ENCODE results near the gene CCDC27. TPM values are rescaled to one million over a fixed set of nuclear protein-coding genes. Genes with fewer than 3 reads are reported as not detected.

Gene CCDC27
- polyA plus RNA-seq, 1 experiment = not detected

DNA sequence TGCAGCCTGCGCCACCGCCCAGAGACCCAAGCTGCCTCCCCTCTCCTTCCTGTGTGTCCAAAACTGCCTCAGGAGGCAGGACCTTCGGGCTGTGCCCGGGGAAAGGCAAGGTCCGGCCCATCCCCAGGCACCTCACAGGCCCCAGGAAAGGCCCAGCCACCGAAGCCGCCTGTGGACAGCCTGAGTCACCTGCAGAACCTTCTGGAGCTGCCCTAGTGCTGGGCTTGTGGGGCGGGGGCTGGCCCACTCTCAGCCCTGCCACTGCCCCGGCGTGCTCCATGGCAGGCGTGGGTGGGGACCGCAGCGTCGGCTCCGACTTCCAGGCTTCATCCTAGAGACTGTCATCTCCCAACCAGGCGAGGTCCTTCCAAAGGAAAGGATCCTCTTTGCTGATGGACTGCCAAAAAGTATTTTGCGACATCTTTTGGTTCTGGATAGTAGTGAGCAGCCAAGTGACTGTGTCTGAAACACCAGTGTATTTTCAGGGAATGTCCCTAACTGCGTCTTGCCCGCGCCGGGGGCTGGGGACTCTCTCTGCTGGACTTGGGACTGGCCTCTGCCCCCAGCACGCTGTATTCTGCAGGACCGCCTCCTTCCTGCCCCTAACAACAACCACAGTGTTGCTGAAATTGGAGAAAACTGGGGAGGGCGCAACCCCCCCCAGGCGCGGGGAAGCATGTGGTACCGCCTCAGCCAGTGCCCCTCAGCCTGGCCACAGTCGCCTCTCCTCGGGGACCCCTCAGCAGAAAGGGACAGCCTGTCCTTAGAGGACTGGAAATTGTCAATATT lies 19.0 kb upstream of the CCDC27 start:
- ChIA-PET POLR2A (no interaction called here), CTCF (interaction anchor here (2.0 kb wide), 1 partner anchor 9 kb away, joined by 10 read pairs; no protein-coding TSS in a partner anchor)
- Histone ChIP-seq H3K27me3 (ENCODE audit: control insufficient read depth, insufficient read depth, low read length) (peaks cover 6% of the 10 kb centered on the region), H3K9me3 (ENCODE audit: control insufficient read depth, insufficient read depth, low read length) (no peaks in the 10 kb centered on the region; the same call in 1 of the 2 replicates), H3K4me3 (ENCODE audit: low read depth, low read length) (no peak overlapping the region), H3K27ac (ENCODE audit: low read depth, low read length) (no peak overlapping the region)
- TF ChIP-seq, protein P1, sequence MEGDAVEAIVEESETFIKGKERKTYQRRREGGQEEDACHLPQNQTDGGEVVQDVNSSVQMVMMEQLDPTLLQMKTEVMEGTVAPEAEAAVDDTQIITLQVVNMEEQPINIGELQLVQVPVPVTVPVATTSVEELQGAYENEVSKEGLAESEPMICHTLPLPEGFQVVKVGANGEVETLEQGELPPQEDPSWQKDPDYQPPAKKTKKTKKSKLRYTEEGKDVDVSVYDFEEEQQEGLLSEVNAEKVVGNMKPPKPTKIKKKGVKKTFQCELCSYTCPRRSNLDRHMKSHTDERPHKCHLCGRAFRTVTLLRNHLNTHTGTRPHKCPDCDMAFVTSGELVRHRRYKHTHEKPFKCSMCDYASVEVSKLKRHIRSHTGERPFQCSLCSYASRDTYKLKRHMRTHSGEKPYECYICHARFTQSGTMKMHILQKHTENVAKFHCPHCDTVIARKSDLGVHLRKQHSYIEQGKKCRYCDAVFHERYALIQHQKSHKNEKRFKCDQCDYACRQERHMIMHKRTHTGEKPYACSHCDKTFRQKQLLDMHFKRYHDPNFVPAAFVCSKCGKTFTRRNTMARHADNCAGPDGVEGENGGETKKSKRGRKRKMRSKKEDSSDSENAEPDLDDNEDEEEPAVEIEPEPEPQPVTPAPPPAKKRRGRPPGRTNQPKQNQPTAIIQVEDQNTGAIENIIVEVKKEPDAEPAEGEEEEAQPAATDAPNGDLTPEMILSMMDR (IDR thresholded peaks at IDR 0.05; ENCODE audit: low read depth, low read length) = no peak
- DNase-seq (ENCODE audit: low read depth, low spot score) = no peak

DNA sequence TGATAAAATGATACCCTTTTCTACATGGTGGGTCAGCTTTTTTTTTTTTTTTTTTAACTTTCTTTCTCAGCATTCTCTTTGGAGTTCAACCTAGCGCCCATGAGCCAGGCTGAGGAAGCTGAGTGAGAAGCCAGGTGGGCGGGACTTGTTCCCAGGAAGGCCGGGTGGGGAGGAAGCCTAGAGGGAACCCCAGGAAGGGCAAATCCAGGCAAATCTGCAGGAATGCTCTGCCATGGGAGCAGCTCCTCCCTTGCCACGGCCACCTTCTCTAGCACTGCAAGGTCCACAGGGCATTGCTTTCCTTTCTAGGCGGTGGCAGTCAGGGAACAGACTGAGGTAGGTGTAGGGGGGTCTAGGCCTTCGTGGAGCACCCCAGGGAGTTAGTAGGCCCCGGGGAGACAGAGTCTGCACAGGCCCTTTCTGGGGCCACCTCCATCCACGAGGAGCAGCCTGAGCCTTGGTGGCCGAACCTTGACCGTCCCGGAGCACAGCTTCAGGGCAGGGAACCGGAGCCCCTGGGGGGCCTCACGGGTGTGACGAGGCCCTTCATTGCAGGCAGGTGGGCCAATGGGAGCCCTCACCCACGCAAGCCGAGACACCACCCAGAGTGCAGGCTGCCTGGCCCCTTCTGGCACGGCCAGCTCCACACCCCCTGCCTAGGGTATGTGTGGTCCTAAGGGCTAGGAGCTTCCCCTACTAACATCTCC lies 18.2 kb upstream of the CCDC27 start:
- TF ChIP-seq, protein P1 (IDR thresholded peaks at IDR 0.05; ENCODE audit: low read depth, low read length) = no peak
- no peak overlapping the region for H3K4me3 ChIP-seq (ENCODE audit: low read depth, low read length)
- POLR2A ChIA-PET = no interaction called here
- CTCF ChIA-PET = interaction anchor here (2.0 kb wide), 1 partner anchor 10 kb away, joined by 10 read pairs; no protein-coding TSS in a partner anchor
- no peak overlapping the region for H3K27ac ChIP-seq (ENCODE audit: low read depth, low read length)
- peaks cover 6% of the 10 kb centered on the region for H3K27me3 ChIP-seq (ENCODE audit: control insufficient read depth, insufficient read depth, low read length)
- no peaks in the 10 kb centered on the region; the same call in 1 of the 2 replicates for H3K9me3 ChIP-seq (ENCODE audit: control insufficient read depth, insufficient read depth, low read length)
- no peak for DNase-seq (ENCODE audit: low read depth, low spot score)

DNA sequence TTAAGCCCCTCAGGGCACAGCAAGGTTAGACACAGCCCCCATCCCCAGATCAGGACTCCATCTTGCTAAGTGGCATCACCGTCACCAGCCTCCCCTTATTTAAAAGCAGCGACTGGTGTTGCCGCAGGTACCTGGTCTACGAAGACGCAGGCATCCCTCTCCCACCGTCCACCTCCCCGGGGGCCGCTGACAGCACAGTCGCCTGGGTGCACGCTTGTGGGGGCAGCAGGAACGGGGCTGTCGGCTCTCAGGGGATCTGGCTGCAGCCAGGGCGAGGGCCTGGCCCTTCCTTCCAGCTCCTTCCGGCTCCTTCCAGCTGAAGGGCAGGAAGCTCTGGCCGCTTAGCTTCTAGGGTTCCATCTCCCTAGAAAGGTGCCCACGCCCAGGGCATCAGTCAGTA lies 17.6 kb upstream of the CCDC27 start:
- no peak overlapping the region for H3K27ac ChIP-seq (ENCODE audit: low read depth, low read length)
- no peak overlapping the region for H3K4me3 ChIP-seq (ENCODE audit: low read depth, low read length)
- POLR2A ChIA-PET = no interaction called here
- no peak for DNase-seq (ENCODE audit: low read depth, low spot score)
- CTCF ChIA-PET = interaction anchor here (2.0 kb wide), 1 partner anchor 10 kb away, joined by 10 read pairs; no protein-coding TSS in a partner anchor
- peaks cover 6% of the 10 kb centered on the region for H3K27me3 ChIP-seq (ENCODE audit: control insufficient read depth, insufficient read depth, low read length)
- H3K9me3 ChIP-seq (ENCODE audit: control insufficient read depth, insufficient read depth, low read length) = no peaks in the 10 kb centered on the region; the same call in 1 of the 2 replicates
- TF ChIP-seq, protein P1 (IDR thresholded peaks at IDR 0.05; ENCODE audit: low read depth, low read length) = no peak

DNA sequence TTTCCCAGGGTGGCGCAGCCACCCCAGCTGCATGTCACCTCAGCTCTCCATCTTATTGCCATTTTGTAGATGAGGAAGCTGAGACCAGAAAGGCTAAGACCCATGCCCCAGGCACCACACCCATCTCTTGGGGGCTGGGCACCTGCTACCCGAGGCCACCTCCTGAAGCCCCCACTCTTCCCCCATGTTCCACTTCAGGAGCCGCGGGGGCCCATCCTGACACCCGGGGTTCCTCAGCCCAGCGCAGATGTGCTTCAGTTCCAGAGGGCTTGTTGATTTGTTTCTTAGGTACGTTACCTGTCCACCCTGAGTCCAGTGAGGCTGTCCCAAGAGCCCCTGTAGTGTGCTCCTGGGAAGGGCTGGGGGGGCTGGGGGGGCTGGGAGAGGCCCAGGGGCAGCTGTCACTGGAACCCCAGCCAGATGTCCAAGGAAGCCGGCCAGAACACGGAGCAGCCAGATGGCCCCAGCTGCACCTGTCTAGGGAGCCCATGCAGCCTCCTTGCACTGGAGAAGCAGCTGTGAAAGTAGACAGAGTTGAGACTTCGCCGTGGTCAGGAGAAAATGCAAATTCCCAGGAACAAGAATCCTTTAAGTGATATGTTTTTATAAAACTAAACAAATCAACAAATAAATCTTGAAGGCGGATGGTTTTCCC lies 17.1 kb upstream of the CCDC27 start:
- ChIA-PET CTCF (interaction anchor here (1.4 kb wide), 1 partner anchor 11 kb away, joined by 8 read pairs; no protein-coding TSS in a partner anchor), POLR2A (no interaction called here)
- no peak overlapping the region for H3K4me3 ChIP-seq (ENCODE audit: low read depth, low read length)
- no peaks in the 10 kb centered on the region; the same call in 1 of the 2 replicates for H3K9me3 ChIP-seq (ENCODE audit: control insufficient read depth, insufficient read depth, low read length)
- TF ChIP-seq, protein P1 (IDR thresholded peaks at IDR 0.05; ENCODE audit: low read depth, low read length) = no peak
- peaks cover 6% of the 10 kb centered on the region for H3K27me3 ChIP-seq (ENCODE audit: control insufficient read depth, insufficient read depth, low read length)
- DNase-seq (ENCODE audit: low read depth, low spot score) = no peak
- no peak overlapping the region for H3K27ac ChIP-seq (ENCODE audit: low read depth, low read length)
